Measurements from ENCODE around the gene GRIK4.

GRIK4 gene

GRCh38 chr11:120900643-120901042 lies 389.1 kb downstream of the GRIK4 start:
- Histone ChIP-seq H3K4me1 (ENCODE audit: insufficient read depth, low read length, poor library complexity, severe bottlenecking) (no peaks in the 10 kb centered on the region), H3K27me3 (ENCODE audit: insufficient read depth, low read length, poor library complexity, severe bottlenecking) (no peaks in the 10 kb centered on the region), H3K36me3 (ENCODE audit: insufficient read depth, low read length) (no peaks in the 10 kb centered on the region), H4K20me1 (ENCODE audit: insufficient read depth, low read length, poor library complexity, severe bottlenecking) (no peaks in the 10 kb centered on the region), H3K9me3 (ENCODE audit: insufficient read depth, low read depth, low read length) (no peaks in the 10 kb centered on the region), H3K79me2 (ENCODE audit: insufficient read depth, low read length) (no peaks in the 10 kb centered on the region), H3K4me3 (ENCODE audit: low read length, poor library complexity, severe bottlenecking) (no peak overlapping the region), H2AFZ (ENCODE audit: low read length) (no peak overlapping the region), H3K9ac (ENCODE audit: low read depth, low read length, poor library complexity, severe bottlenecking) (no peak overlapping the region), H3K9me2 (replicated peaks; ENCODE audit: low read depth, low read length) (no peaks in the 10 kb centered on the region), H3F3A (ENCODE audit: low read depth) (no peaks in the 10 kb centered on the region), H3K4me2 (ENCODE audit: low read depth, low read length, poor library complexity, severe bottlenecking) (no peak overlapping the region)
- TF ChIP-seq EZH2phosphoT487 (IDR thresholded peaks at IDR 0.05; ENCODE audit: borderline replicate concordance): no peak
- TF ChIP-seq CTCF (conservative IDR thresholded peaks at IDR 0.05; ENCODE audit: low read length): no peak

GRCh38 chr11:120903686-120904085 lies 392.1 kb downstream of the GRIK4 start:
- Histone ChIP-seq H3K4me3 (ENCODE audit: low read length, poor library complexity, severe bottlenecking) (no peak overlapping the region), H3K9me2 (replicated peaks; ENCODE audit: low read depth, low read length) (no peaks in the 10 kb centered on the region), H3K4me1 (ENCODE audit: insufficient read depth, low read length, poor library complexity, severe bottlenecking) (no peaks in the 10 kb centered on the region), H3K9ac (ENCODE audit: low read depth, low read length, poor library complexity, severe bottlenecking) (no peak overlapping the region), H3K4me2 (ENCODE audit: low read depth, low read length, poor library complexity, severe bottlenecking) (no peak overlapping the region), H3K36me3 (ENCODE audit: insufficient read depth, low read length) (no peaks in the 10 kb centered on the region), H3K79me2 (ENCODE audit: insufficient read depth, low read length) (no peaks in the 10 kb centered on the region), H3F3A (ENCODE audit: low read depth) (no peaks in the 10 kb centered on the region), H3K27me3 (ENCODE audit: insufficient read depth, low read length, poor library complexity, severe bottlenecking) (no peaks in the 10 kb centered on the region), H2AFZ (ENCODE audit: low read length) (no peak overlapping the region), H3K9me3 (ENCODE audit: insufficient read depth, low read depth, low read length) (no peaks in the 10 kb centered on the region), H4K20me1 (ENCODE audit: insufficient read depth, low read length, poor library complexity, severe bottlenecking) (no peaks in the 10 kb centered on the region)
- no peak for TF ChIP-seq CTCF (conservative IDR thresholded peaks at IDR 0.05; ENCODE audit: low read length)
- no peak for TF ChIP-seq EZH2phosphoT487 (IDR thresholded peaks at IDR 0.05; ENCODE audit: borderline replicate concordance)

- Histone ChIP-seq H3K4me1 (ENCODE audit: insufficient read depth, low read length, poor library complexity, severe bottlenecking) (no peaks in the 10 kb centered on the region), H3F3A (ENCODE audit: low read depth) (no peaks in the 10 kb centered on the region), H3K9me3 (ENCODE audit: insufficient read depth, low read depth, low read length) (no peaks in the 10 kb centered on the region), H3K9ac (ENCODE audit: low read depth, low read length, poor library complexity, severe bottlenecking) (no peak overlapping the region), H2AFZ (ENCODE audit: low read length) (no peak overlapping the region), H3K9me2 (replicated peaks; ENCODE audit: low read depth, low read length) (no peaks in the 10 kb centered on the region), H3K36me3 (ENCODE audit: insufficient read depth, low read length) (no peaks in the 10 kb centered on the region), H3K4me3 (ENCODE audit: low read length, poor library complexity, severe bottlenecking) (no peak overlapping the region), H3K27me3 (ENCODE audit: insufficient read depth, low read length, poor library complexity, severe bottlenecking) (no peaks in the 10 kb centered on the region), H4K20me1 (ENCODE audit: insufficient read depth, low read length, poor library complexity, severe bottlenecking) (no peaks in the 10 kb centered on the region), H3K4me2 (ENCODE audit: low read depth, low read length, poor library complexity, severe bottlenecking) (no peak overlapping the region), H3K79me2 (ENCODE audit: insufficient read depth, low read length) (no peaks in the 10 kb centered on the region)
- TF ChIP-seq CTCF (conservative IDR thresholded peaks at IDR 0.05; ENCODE audit: low read length): no peak
- no peak for TF ChIP-seq EZH2phosphoT487 (IDR thresholded peaks at IDR 0.05; ENCODE audit: borderline replicate concordance)
Observed at GRCh38 chr11:120904116-120904515, 392.6 kb downstream of the GRIK4 start.
